Esophagus muscularis mucosa (tissue), 4 donors: ENCODE measurements around the gene PLXDC1.

Experiments
- EP300 ChIP-seq: sonication (generic); formaldehyde crosslinking; IDR thresholded peaks from one replicate; pipeline ENCODE4 v1.6.1; 2017; ENCODE audit warnings: antibody characterized with exemption
- POLR2A ChIP-seq: fragments of 450-650 bp; IDR thresholded peaks from one replicate; pipeline ENCODE4 v1.6.1; 2017; ENCODE audit warnings: antibody characterized with exemption, moderate library complexity, mild to moderate bottlenecking, low read depth
- TF ChIP-seq, protein P1 (sequence below), 3 experiments: fragments of 200-600 bp in 2 of 3; fragments of 450-650 bp in 1 of 3; sonication (generic) in 2 of 3; IDR thresholded peaks; one replicate each; pipeline ENCODE4 v1.5.1; 2017 to 2019; ENCODE audit warnings: antibody characterized with exemption in 3 of 3, mild to moderate bottlenecking in 2 of 3, moderate library complexity in 1 of 3

DNA sequence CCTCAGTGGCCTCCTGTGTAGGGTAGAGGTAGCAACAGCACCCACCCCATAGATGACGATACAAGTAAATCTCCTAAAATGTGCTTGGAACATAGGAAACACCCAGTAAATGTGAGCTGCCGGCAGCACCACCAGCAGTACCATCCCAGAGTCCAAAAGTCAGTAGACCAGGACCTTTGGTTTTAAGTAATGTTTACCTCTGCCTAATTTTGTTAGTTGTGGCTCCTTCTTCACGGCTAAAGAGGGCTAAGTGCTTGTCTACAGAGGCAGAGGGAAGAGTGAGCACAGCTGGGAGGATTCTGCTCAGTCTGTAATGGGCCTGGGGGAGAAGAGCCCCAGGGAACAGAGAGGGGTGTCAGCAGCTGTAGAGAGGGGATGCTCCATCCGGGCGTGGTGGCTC, 92.9 kb downstream of the PLXDC1 start:
- TF ChIP-seq, protein P1, sequence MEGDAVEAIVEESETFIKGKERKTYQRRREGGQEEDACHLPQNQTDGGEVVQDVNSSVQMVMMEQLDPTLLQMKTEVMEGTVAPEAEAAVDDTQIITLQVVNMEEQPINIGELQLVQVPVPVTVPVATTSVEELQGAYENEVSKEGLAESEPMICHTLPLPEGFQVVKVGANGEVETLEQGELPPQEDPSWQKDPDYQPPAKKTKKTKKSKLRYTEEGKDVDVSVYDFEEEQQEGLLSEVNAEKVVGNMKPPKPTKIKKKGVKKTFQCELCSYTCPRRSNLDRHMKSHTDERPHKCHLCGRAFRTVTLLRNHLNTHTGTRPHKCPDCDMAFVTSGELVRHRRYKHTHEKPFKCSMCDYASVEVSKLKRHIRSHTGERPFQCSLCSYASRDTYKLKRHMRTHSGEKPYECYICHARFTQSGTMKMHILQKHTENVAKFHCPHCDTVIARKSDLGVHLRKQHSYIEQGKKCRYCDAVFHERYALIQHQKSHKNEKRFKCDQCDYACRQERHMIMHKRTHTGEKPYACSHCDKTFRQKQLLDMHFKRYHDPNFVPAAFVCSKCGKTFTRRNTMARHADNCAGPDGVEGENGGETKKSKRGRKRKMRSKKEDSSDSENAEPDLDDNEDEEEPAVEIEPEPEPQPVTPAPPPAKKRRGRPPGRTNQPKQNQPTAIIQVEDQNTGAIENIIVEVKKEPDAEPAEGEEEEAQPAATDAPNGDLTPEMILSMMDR (IDR thresholded peaks at IDR 0.05) = no peak
- no peak for TF ChIP-seq POLR2A
- no peak for TF ChIP-seq EP300
